ENCODE data around the gene CNIH3. TPM values are rescaled to one million over a fixed set of nuclear protein-coding genes. Genes with fewer than 3 reads are reported as not detected.
"Not testable (repeated sequence)": the region's sequence is repeated elsewhere in the genome, so short reads cannot be mapped to it uniquely, and the experiment has no call there.

Gene CNIH3
- total RNA-seq, 2 donors from 2014 or later, result 0.62 to 1.4 TPM

GRCh38 chr1:224686140-224686539, 70.0 kb downstream of the CNIH3 start:
- H3K4me1 Mint-ChIP-seq (ENCODE audit: low read depth); DNase-seq; H3K27ac Mint-ChIP-seq: not testable (repeated sequence)

GRCh38 chr1:224687465-224687864, 71.3 kb downstream of the CNIH3 start:
- no peak overlapping the region for H3K27ac Mint-ChIP-seq
- no peaks in the 10 kb centered on the region for H3K9me3 Mint-ChIP-seq
- no peaks in the 10 kb centered on the region for H3K36me3 Mint-ChIP-seq (ENCODE audit: insufficient read depth in 2 of 2)
- no peaks in the 10 kb centered on the region for H3K4me1 Mint-ChIP-seq (ENCODE audit: low read depth)
- ATAC-seq (replicated peaks in 1 of 2), result no peak
- no peak overlapping the region for H3K4me3 Mint-ChIP-seq
- H3K27me3 Mint-ChIP-seq (ENCODE audit: low read depth), result no peaks in the 10 kb centered on the region
- DNase-seq, result no peak

More at GRCh38 chr1:224686140-224686539, 70.0 kb downstream of the CNIH3 start:
- not testable (repeated sequence) for H3K9me3 Mint-ChIP-seq; H3K36me3 Mint-ChIP-seq (ENCODE audit: insufficient read depth in 2 of 2); H3K27me3 Mint-ChIP-seq (ENCODE audit: low read depth); ATAC-seq (replicated peaks in 1 of 2); H3K4me3 Mint-ChIP-seq

GRCh38 chr1:224689374-224689773, 73.3 kb downstream of the CNIH3 start:
- Mint-ChIP-seq H3K9me3 (no peaks in the 10 kb centered on the region), H3K27me3 (ENCODE audit: low read depth) (no peaks in the 10 kb centered on the region), H3K36me3 (ENCODE audit: insufficient read depth in 2 of 2) (no peaks in the 10 kb centered on the region), H3K4me1 (ENCODE audit: low read depth) (no peaks in the 10 kb centered on the region), H3K27ac (no peak overlapping the region), H3K4me3 (no peak overlapping the region)
- ATAC-seq (replicated peaks in 1 of 2) (no peak), DNase-seq (no peak)

- ATAC-seq (replicated peaks in 1 of 2), result no peak
- no peak for DNase-seq
These were observed 74.5 kb downstream of the CNIH3 start for GRCh38 chr1:224690576-224690975.

GRCh38 chr1:224691148-224691925, 75.2 kb downstream of the CNIH3 start:
- no peak overlapping the region for H3K27ac Mint-ChIP-seq
- H3K36me3 Mint-ChIP-seq (ENCODE audit: insufficient read depth in 2 of 2), result no peaks in the 10 kb centered on the region

More at GRCh38 chr1:224690576-224690975, 74.5 kb downstream of the CNIH3 start:
- Mint-ChIP-seq H3K27ac (no peak overlapping the region), H3K4me1 (ENCODE audit: low read depth) (no peaks in the 10 kb centered on the region), H3K9me3 (no peaks in the 10 kb centered on the region), H3K36me3 (ENCODE audit: insufficient read depth in 2 of 2) (no peaks in the 10 kb centered on the region), H3K27me3 (ENCODE audit: low read depth) (no peaks in the 10 kb centered on the region), H3K4me3 (no peak overlapping the region)

GRCh38 chr1:224694969-224695368, 78.9 kb downstream of the CNIH3 start:
- Mint-ChIP-seq H3K27ac (no peak overlapping the region), H3K36me3 (ENCODE audit: insufficient read depth in 2 of 2) (no peaks in the 10 kb centered on the region)

More at GRCh38 chr1:224691148-224691925, 75.2 kb downstream of the CNIH3 start:
- H3K27me3 Mint-ChIP-seq (ENCODE audit: low read depth), result no peaks in the 10 kb centered on the region
- H3K4me3 Mint-ChIP-seq, result no peak overlapping the region
- H3K4me1 Mint-ChIP-seq (ENCODE audit: low read depth), result no peaks in the 10 kb centered on the region
- ATAC-seq (replicated peaks in 1 of 2) (no peak), DNase-seq (no peak)
- no peaks in the 10 kb centered on the region for H3K9me3 Mint-ChIP-seq

GRCh38 chr1:224696021-224696420, 79.9 kb downstream of the CNIH3 start:
- ATAC-seq (replicated peaks in 1 of 2) (no peak), DNase-seq (no peak)
- Mint-ChIP-seq H3K36me3 (ENCODE audit: insufficient read depth in 2 of 2) (no peaks in the 10 kb centered on the region), H3K4me3 (no peak overlapping the region), H3K4me1 (ENCODE audit: low read depth) (no peaks in the 10 kb centered on the region), H3K27ac (no peak overlapping the region), H3K9me3 (no peaks in the 10 kb centered on the region), H3K27me3 (ENCODE audit: low read depth) (no peaks in the 10 kb centered on the region)

More at GRCh38 chr1:224694969-224695368, 78.9 kb downstream of the CNIH3 start:
- ATAC-seq (replicated peaks in 1 of 2) (no peak), DNase-seq (no peak)
- Mint-ChIP-seq H3K4me3 (no peak overlapping the region), H3K9me3 (no peaks in the 10 kb centered on the region), H3K27me3 (ENCODE audit: low read depth) (no peaks in the 10 kb centered on the region), H3K4me1 (ENCODE audit: low read depth) (no peaks in the 10 kb centered on the region)

- no peaks in the 10 kb centered on the region for H3K27me3 Mint-ChIP-seq (ENCODE audit: low read depth)
- H3K4me3 Mint-ChIP-seq, result no peak overlapping the region
- no peaks in the 10 kb centered on the region for H3K9me3 Mint-ChIP-seq
- DNase-seq (no peak), ATAC-seq (replicated peaks in 1 of 2) (no peak)
- no peaks in the 10 kb centered on the region for H3K4me1 Mint-ChIP-seq (ENCODE audit: low read depth)
- H3K36me3 Mint-ChIP-seq (ENCODE audit: insufficient read depth in 2 of 2), result no peaks in the 10 kb centered on the region
- no peak overlapping the region for H3K27ac Mint-ChIP-seq
These were observed 81.0 kb downstream of the CNIH3 start for GRCh38 chr1:224696891-224697765.

GRCh38 chr1:224698015-224698451, 81.9 kb downstream of the CNIH3 start:
- ATAC-seq (replicated peaks in 1 of 2) (no peak), DNase-seq (no peak)
- H3K36me3 Mint-ChIP-seq (ENCODE audit: insufficient read depth in 2 of 2), result no peaks in the 10 kb centered on the region
- H3K27ac Mint-ChIP-seq, result no peak overlapping the region
- H3K4me3 Mint-ChIP-seq, result no peak overlapping the region
- H3K9me3 Mint-ChIP-seq, result no peaks in the 10 kb centered on the region
- H3K27me3 Mint-ChIP-seq (ENCODE audit: low read depth), result no peaks in the 10 kb centered on the region
- H3K4me1 Mint-ChIP-seq (ENCODE audit: low read depth), result no peaks in the 10 kb centered on the region

- ATAC-seq (replicated peaks in 1 of 2) (no peak), DNase-seq (peak; percentile 12 to 15)
- Mint-ChIP-seq H3K27ac (no peak overlapping the region), H3K36me3 (ENCODE audit: insufficient read depth in 2 of 2) (no peaks in the 10 kb centered on the region), H3K4me1 (ENCODE audit: low read depth) (no peaks in the 10 kb centered on the region), H3K27me3 (ENCODE audit: low read depth) (no peaks in the 10 kb centered on the region), H3K4me3 (no peak overlapping the region), H3K9me3 (no peaks in the 10 kb centered on the region)
These were observed 84.9 kb downstream of the CNIH3 start for GRCh38 chr1:224700918-224701531.

GRCh38 chr1:224703702-224704101, 87.6 kb downstream of the CNIH3 start:
- Mint-ChIP-seq H3K27me3 (ENCODE audit: low read depth) (no peaks in the 10 kb centered on the region), H3K27ac (no peak overlapping the region), H3K36me3 (ENCODE audit: insufficient read depth in 2 of 2) (no peaks in the 10 kb centered on the region), H3K9me3 (no peaks in the 10 kb centered on the region), H3K4me1 (ENCODE audit: low read depth) (peaks cover 8% of the 10 kb centered on the region), H3K4me3 (no peak overlapping the region)
- ATAC-seq (replicated peaks in 1 of 2), result no peak
- no peak for DNase-seq

- H3K27me3 Mint-ChIP-seq (ENCODE audit: low read depth), result no peaks in the 10 kb centered on the region
- peaks cover 8% of the 10 kb centered on the region for H3K4me1 Mint-ChIP-seq (ENCODE audit: low read depth)
- no peak overlapping the region for H3K4me3 Mint-ChIP-seq
- DNase-seq (no peak), ATAC-seq (replicated peaks in 1 of 2) (no peak)
- no peak overlapping the region for H3K27ac Mint-ChIP-seq
- H3K9me3 Mint-ChIP-seq, result no peaks in the 10 kb centered on the region
- no peaks in the 10 kb centered on the region for H3K36me3 Mint-ChIP-seq (ENCODE audit: insufficient read depth in 2 of 2)
These were observed 88.1 kb downstream of the CNIH3 start for GRCh38 chr1:224704107-224704735.
